Keratinocyte (primary cell): ENCODE measurements around the gene CALML6.

Experiments used
- CTCF ChIP-seq, 3 experiments: IDR thresholded peaks in 1 of 3; conservative IDR thresholded peaks in 1 of 3; optimal IDR thresholded peaks in 1 of 3; 2 replicates in 2 of 3; 3 replicates in 1 of 3; pipeline versions ENCODE3 to v1.5.1; 2011; ENCODE audit warnings: low read length in 3 of 3, mild to moderate bottlenecking in 3 of 3, moderate library complexity in 2 of 3, control low read depth in 1 of 3, inconsistent platforms in 1 of 3; ENCODE audit not compliant: insufficient read depth in 2 of 3; ENCODE audit errors: extremely low read depth in 1 of 3
- EZH2 ChIP-seq: IDR thresholded peaks from one replicate; pipeline ENCODE4 v1.6.1; 2012; ENCODE audit warnings: inconsistent platforms, mild to moderate bottlenecking, low read length, moderate library complexity

GRCh38 chr1:1917995-1918900, 3.2 kb downstream of the CALML6 start:
- TF ChIP-seq CTCF (optimal IDR thresholded peaks at IDR 0.05 in 1 of 3, IDR thresholded peaks at IDR 0.05 in 1 of 3, conservative IDR thresholded peaks at IDR 0.05 in 1 of 3; ENCODE audit: extremely low read depth in 1 of 3, insufficient read depth in 2 of 3, low read length in 3 of 3) (no peak), EZH2 (no peak)
